Anterior cingulate cortex (tissue), 58 donors: ENCODE measurements around the gene CSNK1G1.
A peak's percentile ranks its signal among the peaks of the same experiment; 100 is the strongest.
"Not testable (repeated sequence)": the region's sequence is repeated elsewhere in the genome, so short reads cannot be mapped to it uniquely, and the experiment has no call there.

ENCODE experiments used
- DNase-seq, 58 donors: peaks; one replicate each; lab custom pipeline; 2025; lab: John Stamatoyannopoulos, UW

The CSNK1G1 gene

DNA sequence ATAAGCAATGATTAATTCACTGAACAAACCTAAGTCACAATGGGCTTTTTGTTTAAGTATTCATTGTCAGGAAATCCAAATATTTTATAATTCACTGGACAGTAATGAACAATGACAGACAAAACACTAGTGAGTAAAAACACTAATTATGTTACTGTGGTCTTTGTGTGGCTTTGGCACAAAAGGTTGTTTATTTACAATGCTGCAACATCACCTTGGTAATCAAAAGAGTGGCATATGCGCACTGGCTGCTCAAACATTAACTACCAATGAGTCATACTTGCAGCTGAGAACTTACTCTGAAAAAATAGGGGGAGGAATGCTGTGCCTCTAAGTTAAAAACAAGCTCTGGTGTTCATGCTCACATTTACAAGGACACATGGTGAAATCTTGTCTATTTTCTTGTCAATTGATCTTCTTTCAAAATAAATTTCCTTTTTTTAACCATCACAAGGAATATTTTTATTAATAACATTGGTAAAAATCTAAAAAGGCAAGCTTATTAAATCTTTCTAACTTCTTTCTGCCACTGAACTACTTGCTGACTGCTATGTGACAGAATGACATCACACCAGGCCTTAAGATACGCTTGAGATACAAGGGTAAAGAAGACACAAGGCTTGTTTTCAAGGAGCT is 107.9 kb downstream of the CSNK1G1 start:
- peak in 9 of 58 donors; percentile 1 to 49 (median 11) for DNase-seq

DNA sequence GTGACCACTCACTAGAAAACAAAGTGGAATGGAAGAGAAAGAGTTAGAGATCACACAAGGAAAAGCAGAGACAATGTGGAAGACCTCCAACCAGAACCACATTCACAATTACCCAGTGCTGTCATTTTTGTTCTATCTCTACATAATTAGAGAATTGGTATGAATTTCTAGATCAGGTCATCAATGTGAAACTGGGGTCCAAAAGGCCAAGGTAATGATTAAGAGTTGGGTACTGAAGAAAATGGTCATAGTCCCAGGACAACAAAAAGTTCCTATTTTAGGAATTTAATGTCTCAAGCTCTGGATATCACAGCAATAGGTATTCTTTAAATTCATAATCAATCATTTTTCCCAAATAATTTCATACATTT is 108.5 kb downstream of the CSNK1G1 start:
- no peak for DNase-seq

DNA sequence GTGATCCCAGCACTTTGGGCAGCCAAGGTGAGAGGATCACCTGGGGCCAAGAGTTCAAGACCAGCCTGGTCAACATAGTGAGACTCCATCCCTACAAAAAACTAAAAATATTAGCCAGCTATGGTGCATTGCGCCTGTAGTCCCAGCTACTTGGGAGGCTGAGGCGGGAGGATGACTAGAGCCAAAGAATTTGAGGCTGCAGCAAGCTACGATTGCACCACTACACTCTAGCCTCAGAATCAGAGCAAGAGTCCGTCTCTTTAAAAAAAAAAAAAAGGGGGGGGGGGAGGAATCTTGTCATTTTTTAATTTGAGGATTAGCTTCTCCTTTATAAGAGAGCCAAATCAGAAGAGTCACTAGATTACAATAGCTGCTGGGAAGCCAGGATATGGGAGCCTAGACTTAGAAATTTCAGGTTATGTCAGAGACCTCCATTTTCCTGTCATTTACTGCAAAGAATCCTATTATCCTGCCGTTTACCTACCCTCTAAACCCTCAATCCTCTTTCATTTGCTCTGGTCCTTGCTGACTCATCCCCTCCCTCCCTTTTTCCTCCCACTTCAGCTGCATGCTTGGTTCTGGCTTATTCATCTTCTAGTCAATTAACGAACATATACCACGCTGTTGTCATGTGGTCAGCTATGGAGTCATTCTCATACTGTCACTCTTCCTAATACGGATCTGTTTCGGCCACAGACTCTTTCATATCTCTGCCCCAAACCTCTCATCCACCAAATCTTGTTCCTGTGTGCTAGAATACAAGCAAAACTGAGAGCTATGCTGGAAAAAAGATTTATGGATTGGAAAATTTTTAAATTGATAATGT is 109.4 kb downstream of the CSNK1G1 start:
- peak in 5 of 58 donors; percentile 2 to 15 (median 5) for DNase-seq

DNA sequence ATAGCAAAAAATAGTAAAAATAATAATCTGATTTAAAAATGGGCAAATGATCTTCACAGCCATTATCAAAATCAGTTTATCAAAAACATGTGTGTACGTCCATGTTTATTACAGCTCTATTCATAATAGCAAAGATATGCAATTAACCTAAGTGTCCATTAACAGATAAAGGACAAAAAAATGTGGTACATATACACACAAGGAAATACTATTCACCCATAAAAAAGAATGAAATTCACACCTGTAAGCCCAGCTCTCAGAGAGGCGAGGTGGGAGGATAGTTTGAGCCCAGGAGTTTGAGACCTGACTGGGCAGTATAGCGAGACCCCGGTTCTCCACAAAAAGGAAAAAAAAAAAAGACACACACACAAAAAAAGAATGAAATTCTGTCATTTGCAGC is 110.6 kb downstream of the CSNK1G1 start:
- DNase-seq = no peak

DNA sequence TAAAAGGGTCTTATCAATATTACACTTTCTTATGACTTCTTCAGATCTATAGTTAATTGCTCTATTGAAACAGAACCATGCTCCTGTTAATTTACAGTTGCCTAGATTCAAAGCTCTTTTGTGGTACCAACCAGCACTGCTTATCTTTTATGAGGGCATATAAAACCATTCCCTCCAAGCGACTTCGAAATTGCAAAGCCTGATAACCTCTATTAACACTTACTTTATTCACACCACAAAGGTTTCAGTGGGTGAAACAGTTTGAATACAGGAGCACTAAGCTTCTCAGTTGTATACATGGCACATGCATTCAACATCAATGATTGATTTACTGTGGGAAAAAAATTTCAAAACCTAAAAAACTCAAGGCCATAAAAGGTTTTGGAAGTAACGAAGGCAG is 118.3 kb downstream of the CSNK1G1 start:
- DNase-seq = no peak

DNA sequence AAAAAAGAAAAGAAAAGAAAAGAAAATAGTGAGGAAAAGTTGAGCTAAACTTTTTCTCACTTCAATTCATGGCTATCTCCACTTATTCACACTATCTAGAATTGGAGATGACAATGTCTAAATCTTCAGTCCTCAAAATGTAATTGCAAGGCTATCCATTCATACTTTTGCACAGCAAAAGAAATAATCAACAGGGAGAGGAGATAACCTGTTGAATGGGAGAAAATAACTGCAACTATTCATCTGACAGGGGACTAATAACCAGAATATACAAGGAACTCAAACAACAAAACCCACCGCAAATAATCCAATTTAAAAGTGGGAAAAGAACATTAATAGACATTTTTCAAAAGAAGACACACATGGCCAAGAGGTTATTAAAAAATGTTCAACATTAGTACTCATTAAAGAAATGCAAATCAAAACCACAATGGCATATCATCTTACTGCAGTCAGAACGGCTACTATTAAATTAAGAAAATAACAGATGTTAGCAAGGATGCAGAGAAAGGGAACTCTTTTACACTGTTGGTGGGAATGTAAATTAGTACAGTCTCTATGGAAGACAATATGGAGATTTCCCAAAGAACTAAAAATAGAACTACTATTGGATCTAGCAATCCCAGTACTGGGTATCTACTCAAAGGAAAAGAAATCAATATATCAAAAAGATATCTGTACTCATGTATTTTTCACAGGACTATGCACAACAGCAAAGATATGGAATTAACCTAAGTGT is 119.6 kb downstream of the CSNK1G1 start:
- no peak for DNase-seq

DNA sequence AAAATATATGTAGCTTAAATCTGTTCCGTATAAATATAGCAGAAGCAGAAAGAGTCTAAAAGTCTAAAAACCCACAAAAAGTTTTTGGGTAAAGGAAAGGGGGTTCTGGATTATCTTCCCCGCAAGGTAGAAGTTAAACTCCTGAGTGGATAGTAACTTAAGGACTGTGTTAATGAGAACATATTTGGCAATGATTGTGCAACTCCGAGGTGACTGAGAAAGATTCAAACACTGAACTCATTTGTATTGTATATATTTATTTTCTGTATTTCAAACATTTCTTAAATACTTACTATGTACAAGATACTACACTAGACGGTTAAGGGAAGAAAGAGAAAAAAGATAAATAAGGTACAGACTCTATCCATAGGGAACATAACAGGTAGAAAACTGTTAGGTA is 120.4 kb downstream of the CSNK1G1 start:
- no peak for DNase-seq

DNA sequence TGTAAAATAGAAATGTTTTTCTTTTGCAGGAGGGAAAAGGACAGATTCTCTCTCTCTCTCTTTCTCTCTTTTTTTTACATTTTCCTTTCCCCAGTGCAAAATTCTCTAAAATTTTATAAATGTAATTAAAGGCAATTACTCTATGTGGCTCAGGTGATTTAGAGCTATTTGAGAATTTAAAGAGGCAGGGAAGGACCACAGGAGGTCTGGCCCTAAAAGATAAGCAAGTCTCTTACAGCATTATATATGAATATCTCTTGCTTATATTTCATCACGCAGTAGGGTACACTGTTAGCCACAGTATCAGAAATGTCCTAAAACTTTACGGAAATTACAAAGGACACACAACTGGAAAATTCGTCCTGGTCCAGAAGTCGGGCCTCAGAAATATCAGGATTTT is 122.7 kb downstream of the CSNK1G1 start:
- DNase-seq = no peak

DNA sequence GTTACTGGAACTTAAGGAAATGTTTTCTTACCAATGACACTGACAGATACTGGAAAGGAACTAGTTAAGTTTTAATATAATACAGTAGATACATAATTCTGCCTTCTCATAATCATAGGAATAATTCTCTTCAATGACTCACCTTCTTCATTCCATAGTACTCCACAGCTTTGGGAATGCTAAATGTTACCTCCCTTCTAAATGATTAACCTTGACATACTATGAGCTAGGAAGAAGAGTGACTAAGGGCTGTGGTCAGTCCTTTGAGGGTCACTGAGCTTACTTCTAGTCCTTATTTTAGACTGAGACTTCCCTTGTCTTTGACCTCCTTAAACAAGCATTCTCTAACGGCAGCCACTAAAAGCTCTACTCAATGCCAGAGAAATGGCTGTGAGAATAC is 123.6 kb downstream of the CSNK1G1 start:
- no peak for DNase-seq

DNA sequence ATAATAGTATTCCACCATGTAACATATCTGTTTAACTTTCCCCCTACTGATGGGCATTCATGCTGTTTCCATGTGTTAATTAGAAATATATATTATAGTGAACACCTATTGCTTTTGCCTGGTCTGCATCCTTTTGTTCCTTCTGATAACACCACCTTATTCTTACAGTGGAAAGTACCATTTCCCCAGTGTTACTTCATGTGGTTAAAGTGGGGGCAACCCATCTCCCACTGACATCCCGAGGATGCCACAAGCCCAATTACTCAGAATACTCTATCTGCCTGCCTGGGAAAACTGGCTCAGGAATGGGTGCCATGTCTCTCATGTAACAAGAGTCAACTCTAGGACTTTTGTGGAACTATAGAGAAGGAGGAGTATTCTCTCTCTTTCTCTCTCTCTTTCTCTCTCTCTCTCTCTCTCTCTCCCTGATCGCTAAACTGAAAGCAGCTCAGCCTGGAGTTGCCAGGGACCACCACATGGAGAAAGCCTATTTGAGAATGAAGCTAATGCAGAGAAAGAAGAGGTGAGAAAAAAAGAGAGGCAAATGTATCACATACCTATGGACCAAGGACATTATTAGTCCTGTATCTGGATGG is 126.7 kb downstream of the CSNK1G1 start:
- no peak for DNase-seq

DNA sequence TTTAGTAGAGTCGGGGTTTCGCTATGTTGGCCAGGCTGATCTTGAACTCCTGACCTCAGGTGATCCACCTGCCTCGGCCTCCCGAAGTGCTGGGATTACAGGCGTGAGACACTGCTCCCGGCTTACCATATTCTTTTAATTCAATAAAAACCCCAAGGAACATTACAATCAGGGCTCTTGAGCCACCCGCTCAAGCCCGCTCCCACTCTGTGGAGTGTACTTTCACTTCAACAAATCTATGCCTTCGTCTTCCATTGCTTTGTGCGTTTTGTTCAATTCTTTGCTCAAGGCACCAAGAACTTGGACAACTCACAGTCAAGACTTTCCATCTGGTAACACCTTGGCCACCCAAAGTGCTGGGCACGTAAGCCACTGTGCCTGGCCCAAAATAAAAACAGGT is 130.2 kb downstream of the CSNK1G1 start:
- DNase-seq = no peak

DNA sequence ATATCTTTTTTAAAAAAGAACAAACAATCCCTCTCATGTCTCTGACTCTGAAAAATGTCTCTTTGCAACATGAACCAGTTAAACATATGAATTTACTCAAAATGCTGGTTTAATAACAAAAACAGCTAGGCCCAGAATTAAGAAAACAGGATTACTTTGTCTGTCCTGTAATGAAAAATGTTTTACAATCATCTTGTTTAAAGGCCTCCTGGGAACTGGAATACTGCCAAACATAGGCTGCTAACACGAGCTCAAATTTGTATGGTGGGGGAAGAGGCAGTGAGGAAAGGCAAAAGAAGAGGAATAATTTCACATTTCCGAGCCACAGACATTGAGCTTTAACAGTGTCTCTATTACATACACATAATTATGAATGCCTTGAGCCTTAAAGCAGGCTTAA is 131.5 kb downstream of the CSNK1G1 start:
- peak in 1 of 58 donors; percentile 1 for DNase-seq

DNA sequence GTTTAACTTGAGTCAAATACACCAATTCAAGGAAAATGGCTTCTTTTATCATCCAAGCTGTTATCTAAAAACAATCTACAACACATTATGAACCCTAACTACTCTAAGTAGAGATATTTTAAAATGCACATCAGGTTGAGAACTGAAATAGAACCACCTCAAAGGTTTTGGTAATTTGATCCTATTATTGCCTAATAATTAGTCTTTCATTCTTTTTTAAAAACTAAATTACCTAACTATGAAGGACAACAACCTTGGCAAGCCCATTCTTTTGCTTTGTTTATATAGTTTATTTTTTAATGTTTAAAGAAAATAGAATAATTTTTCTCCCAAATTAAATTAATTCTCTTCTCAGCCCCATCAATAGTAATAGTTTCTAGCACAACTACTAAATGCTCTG is 132.1 kb downstream of the CSNK1G1 start:
- no peak for DNase-seq

DNA sequence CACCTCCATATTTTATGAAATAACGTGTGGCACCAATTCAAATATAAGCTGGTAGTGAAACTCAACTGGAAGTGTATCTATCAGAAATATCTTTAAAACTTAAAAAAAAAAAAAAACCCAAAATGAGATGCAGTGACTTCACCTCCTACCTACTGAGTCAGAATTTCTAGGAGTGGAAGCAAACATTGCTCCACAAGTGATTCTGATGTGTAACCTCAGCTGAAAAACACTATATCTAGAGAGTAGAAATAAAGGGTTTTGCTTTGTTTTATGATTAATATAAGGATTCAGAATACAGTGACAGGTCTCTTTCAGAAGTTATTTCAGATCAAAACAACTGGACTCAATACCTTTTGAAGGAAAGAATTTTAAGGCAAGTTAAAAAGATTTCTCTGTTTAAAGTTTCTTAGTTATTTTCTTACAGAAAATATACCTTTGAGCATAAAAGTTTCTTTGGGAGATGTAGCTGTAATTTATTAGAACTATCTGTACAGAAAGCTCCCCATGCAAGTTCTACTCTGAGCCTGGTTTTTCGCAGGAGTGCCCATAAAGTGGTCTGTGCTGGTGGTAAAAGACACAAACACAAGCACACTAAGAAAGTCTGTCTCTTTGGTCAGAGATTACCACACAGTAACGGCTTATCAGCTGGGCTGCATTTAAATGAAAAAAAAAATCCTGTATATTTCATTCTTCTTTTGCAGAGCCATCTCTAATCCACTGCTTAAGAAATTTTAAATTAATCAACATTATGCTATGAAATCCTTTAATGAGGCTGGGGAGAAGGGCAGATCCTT is 133.2 kb downstream of the CSNK1G1 start:
- DNase-seq = no peak

DNA sequence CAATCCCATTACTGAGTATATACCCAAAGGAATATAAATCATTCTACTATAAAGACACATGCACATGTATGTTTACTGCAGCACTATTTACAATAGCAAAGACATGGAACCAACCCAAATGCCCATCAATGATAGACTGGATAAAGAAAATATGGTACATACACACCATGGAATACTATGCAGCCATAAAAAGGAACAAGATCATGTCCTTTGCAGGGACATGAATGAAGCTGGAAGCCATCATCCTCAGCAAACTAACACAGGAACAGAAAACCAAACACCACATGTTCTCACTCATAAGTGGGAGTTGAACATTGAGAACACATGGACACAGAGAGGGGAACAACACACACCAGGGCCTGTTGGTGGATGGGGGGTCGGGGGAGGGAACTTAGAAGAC is 134.1 kb downstream of the CSNK1G1 start:
- DNase-seq = not testable (repeated sequence)

DNA sequence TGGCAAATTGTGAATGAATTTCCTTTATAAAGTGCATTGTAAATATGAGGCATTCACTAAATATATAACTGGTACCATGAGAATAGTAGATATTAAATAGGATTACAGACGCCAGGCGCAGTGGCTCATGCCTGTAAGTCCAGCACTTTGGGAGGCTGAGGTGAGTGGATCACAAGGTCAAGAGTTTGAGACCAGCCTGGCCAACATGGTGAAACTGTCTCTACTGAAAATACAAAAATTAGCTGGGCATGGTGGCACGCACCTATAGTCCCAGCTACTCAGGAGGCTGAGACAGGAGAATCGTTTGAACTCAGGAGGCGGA is 138.6 kb downstream of the CSNK1G1 start:
- DNase-seq = not testable (repeated sequence)

DNA sequence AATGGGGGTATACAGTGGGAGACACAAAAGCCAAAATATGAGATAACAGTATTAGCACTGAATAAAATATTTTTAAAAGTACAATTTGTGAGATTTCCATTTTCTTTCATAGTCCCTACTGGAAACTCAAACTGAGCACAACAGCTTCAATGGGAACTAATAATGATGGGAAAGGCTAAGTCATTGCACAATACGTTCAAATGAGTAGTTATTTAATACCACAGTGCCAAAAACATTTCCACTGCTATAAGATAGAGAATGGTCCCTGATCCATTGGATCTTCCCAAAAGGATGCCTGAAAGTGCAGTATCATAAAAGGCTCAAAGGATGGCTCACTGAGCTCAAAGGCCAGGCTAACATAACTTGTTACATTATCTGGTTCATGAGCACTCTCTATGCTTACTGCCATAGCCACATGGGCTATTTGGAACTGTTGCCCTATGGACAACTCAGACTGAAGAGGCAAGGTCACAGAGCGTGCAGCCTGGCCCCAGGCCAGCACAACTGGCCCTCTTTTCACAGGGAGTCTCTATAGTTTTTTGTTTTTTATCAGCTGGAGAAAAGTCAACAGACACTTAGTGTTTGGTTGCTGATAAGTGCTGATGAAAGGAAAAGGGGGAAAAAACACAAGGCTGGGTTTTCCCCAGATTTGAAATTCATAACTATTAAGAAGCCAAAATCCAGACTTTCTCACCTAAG is 139.1 kb downstream of the CSNK1G1 start:
- DNase-seq = peak in 3 of 58 donors; percentile 2 to 47 (median 2)

DNA sequence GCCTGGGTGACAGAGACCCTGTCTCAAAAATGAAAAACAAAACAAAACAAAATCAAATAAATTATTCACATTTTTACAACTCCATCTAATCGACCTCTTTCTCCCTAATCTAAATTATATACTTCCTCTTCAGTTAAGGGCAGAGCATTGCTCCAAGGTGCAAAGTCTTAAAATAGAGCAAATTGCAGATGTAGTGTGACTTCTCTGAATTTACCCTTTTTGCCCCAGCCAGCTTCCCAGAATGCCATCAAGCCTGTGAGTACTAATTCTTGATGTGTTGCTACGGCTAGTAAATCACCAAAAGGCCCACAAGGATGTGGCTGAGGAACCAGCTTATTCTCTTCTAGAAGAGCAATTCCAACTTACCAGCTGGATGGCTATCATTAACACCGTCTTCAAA is 139.8 kb downstream of the CSNK1G1 start:
- no peak for DNase-seq

DNA sequence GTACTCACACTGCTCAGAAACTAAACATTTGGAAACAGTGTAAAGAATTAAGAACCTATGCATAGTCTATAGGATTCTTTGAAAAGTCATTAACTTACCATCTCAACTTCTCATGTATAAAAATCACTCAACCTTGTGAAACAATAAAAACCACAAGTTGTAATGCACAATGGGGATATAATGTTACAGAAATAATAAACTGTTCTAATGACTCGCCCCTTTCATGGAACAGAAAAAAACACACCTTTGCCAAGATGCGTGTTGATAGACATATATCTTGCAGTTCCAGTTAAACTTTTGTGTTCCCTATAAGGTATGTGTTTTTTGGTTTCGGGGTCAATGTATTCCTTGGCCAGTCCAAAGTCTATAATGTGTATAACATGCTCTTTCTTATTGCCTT is 142.3 kb downstream of the CSNK1G1 start:
- DNase-seq = no peak

DNA sequence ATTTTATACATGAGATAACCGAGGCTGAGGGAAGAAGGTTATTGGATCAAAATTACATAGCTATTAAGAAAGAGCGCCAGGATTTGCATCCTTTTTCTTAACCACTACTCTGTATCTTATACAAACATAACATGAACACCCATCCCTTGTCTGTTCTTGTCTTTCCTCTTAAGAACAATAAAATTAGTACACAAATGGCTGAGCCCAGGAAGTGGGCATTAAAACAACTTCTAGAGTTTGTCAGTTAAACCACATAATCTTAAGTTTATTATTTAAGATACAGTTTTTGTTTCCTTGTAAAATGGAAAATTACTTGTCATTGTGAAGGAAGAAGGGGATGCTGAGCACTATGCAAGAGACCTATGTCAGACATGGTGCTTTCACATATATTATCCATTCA is 144.3 kb downstream of the CSNK1G1 start:
- no peak for DNase-seq
